ENCODE measurements around the gene FBXO42.
"Not testable (repeated sequence)": the region's sequence is repeated elsewhere in the genome, so short reads cannot be mapped to it uniquely, and the experiment has no call there.

The FBXO42 gene

GRCh38 chr1:16371725-16372124, 19.4 kb upstream of the FBXO42 start:
- no peak for DNase-seq

- no peak for DNase-seq
Measured at GRCh38 chr1:16369821-16370220, 17.5 kb upstream of the FBXO42 start.

- DNase-seq, result peak; percentile 28
Measured at GRCh38 chr1:16367968-16368890, 15.9 kb upstream of the FBXO42 start.

GRCh38 chr1:16367258-16367967, 15.1 kb upstream of the FBXO42 start:
- DNase-seq, result peak; percentile 90

GRCh38 chr1:16366722-16367257, 14.5 kb upstream of the FBXO42 start, which contains the start of gene SZRD1:
Gene SZRD1 (plus strand): TSS chr1:16367242. CDS start chr1:16367258, 16 bp downstream.
- DNase-seq, result peak; percentile 96

- DNase-seq, result not testable (repeated sequence)
Measured at GRCh38 chr1:16365146-16365498, 12.8 kb upstream of the FBXO42 start.

GRCh38 chr1:16356867-16357266, 4.6 kb upstream of the FBXO42 start:
- DNase-seq, result no peak

GRCh38 chr1:16354619-16355018, 2.3 kb upstream of the FBXO42 start:
- no peak for DNase-seq

- DNase-seq, result no peak
Measured at GRCh38 chr1:16352842-16353535, 709 bp upstream of the FBXO42 start.

GRCh38 chr1:16351456-16351993, 755 bp downstream of the FBXO42 start:
- DNase-seq, result no peak

- DNase-seq, result no peak
Measured at GRCh38 chr1:16349847-16350406, 2.4 kb downstream of the FBXO42 start.

GRCh38 chr1:16348414-16349182, 3.7 kb downstream of the FBXO42 start:
- no peak for DNase-seq

GRCh38 chr1:16343276-16343675, 9.0 kb downstream of the FBXO42 start:
- not testable (repeated sequence) for DNase-seq

GRCh38 chr1:16342331-16343062, 9.8 kb downstream of the FBXO42 start:
- no peak for DNase-seq

- DNase-seq, result no peak
Measured at GRCh38 chr1:16340673-16341072, 11.6 kb downstream of the FBXO42 start.

GRCh38 chr1:16338961-16339360, 13.3 kb downstream of the FBXO42 start:
- no peak for DNase-seq

- no peak for DNase-seq
Measured at GRCh38 chr1:16334655-16335340, 17.5 kb downstream of the FBXO42 start.

- DNase-seq, result no peak
Measured at GRCh38 chr1:16326833-16327404, 25.4 kb downstream of the FBXO42 start.

GRCh38 chr1:16324456-16324890, 27.8 kb downstream of the FBXO42 start:
- no peak for DNase-seq

Data from activated CD4-positive, alpha-beta T cell treated with anti-CD3 and anti-CD28 coated beads for 48 hours (primary cell).